GM19239 (cell line): Measurements from ENCODE around the gene ACRV1.
A peak's percentile ranks its signal among the peaks of the same experiment; 100 is the strongest.

Experiments used
- DNase-seq: peaks from one replicate; pipeline ENCODE4 v3.0.0; 2011; ENCODE audit warnings: low spot score; ENCODE audit not compliant: insufficient read length
- FAIRE-seq: peaks from 2 replicates; lab custom pipeline; 2011; peaks lifted over from hg19 to GRCh38; lab: Jason Lieb, UNC

The ACRV1 gene

DNA sequence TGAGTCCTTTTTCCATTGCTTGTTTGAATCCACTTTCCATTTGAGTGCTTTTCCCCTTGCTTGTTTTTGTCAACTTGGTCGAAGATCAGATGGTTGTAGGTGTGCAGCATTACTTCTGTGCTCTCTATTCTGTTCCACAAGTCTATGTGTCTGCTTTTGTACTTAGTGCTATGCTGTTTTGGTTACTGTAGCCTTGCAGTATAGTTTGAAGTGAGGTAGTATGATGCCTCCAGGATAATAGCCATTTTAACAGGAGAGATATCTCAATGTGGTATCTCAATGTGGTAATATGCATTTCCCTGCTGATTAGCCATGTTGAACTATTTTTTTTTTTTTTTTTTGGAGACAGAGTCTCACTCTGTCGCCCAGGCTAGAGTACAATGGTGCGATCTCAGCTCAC is 16.7 kb downstream of the ACRV1 start:
- FAIRE-seq, result no peak

DNA sequence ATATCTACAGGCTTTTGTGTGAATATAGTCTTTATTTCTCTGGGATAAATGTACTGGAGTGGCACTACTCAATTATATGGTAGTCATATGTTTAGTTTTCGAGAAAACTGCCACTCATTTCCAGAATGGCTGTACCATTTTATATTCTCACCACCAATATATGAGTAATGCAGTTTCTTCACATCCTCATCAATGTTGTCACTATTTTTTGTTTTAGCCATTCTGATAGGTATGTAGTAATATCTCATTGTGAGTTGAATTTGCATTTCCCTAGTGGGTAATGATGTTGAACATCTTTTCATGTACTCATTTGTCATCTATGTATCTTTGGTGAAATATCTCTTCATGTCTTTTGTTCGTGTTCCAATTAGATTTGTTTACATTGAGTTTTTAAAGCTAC is 18.0 kb downstream of the ACRV1 start:
- no peak for DNase-seq
- FAIRE-seq, result no peak

More for the DNA sequence above, 16.7 kb downstream of the ACRV1 start:
- DNase-seq, result no peak

DNA sequence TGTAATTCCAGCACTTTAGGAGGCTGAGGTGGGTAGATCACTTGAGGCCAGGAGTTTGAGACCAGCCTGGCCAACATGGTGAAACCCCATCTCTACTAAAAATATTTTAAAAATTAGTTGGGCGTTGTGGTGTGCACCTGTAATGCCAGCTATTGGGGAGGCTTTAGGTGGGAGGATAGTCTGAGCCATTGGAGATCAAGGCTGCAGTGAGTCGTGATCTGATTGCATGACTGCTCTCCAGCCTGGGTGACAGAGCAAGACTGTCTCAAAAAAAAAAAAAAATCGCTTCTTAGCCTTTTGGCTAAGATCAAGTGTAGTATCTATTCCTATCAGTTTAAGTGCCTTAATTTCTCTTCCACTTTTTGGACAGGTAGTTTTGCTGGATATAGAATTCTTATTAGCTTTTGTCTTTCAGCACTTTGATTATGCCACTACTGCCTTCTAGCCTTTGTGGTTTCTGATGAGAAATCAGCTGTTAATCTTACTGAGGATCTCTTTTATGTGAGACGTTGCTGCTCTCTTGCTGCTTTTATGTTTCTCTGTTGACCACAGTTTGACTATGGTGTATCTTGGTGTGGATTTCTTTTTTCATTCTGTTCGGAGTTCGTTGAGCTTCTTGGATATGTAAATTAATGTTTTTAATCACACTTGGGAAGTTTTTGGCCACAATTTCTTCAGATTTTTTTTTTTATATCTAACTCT is 31.0 kb downstream of the ACRV1 start:
- no peak for DNase-seq
- no peak for FAIRE-seq

DNA sequence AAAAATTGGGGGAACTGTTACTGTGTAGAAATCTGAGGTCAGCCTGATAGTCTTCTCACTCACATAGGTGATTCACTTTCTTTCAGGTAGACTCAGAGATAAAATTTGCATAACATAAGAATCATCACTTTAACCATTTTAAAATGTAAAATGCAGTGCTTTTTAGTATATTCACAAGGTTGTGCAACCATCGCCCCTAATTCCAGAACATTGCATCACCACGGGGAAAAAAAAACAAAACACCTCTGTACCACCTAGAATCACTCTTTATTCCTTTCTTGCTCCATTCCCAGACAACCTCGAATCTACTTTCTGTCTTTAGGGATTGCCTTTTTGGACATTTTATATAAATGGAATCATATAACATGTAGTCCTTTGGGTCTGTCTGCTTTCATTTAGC is 34.8 kb downstream of the ACRV1 start:
- FAIRE-seq, result no peak
- DNase-seq, result no peak

DNA sequence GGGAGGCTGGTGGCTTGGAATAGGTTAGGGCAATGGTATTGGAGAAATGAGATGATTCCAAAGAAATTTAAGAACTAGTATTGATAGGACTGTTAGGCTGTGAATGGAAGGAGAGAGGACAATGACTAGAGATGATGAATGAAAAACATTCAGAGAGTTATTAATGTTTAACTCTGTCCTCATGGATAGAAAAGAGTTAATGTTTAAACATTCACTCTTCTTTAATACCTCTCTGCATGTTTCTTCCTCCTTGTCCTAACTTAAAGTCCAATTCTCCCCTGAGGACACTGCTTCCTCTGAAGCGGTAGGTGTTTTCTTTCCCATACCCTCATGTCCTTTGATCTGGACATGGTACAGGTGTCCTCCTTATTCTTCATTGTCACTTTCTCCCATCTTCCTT is 42.3 kb downstream of the ACRV1 start:
- peak; percentile 4 for FAIRE-seq
- DNase-seq, result no peak

DNA sequence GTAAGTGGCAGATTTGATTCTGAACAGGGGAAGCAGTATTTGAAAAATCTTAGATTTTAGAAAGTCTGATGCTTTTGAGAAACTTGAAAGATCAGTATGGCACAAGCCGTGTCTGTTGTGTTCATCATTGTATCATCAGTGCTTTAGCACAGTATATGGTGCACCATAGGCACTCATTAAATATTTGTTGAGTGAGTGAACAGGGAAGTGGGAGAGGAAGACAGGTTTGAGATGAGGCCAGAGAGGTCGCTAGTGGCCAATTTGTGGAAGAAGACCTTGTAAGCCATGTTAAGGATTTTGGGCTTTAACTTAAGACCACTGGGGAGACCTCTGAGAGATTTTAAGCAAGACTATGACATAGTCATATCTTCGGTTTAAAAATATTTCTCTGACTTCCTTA is 42.8 kb downstream of the ACRV1 start:
- FAIRE-seq (no peak), DNase-seq (no peak)

DNA sequence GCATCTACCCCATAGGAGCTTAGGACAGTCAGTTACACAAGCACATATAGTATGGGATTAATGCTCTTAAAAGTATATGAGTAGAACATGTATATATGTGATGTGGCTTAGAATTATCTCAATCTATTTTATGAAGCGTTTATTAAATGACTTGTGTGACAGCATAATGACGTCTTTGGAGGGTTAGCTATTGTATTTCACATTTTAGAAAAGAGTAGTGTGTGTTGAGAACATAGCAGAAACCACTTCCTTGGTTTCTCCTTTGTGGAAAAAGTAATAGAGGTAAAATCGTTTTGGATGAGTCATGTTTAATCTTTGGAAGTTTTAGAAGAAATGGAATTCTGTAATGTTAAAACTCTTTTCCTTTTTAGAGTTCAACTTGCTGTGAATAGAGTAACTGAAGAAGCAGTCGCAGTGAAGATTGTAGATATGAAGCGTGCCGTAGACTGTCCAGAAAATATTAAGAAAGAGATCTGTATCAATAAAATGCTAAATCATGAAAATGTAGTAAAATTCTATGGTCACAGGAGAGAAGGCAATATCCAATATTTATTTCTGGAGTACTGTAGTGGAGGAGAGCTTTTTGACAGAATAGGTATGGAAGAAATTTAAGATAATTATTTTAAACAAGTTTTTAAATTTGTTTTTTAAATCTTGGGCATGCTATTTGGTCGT is 53.3 kb downstream of the ACRV1 start:
- DNase-seq (no peak), FAIRE-seq (no peak)

DNA sequence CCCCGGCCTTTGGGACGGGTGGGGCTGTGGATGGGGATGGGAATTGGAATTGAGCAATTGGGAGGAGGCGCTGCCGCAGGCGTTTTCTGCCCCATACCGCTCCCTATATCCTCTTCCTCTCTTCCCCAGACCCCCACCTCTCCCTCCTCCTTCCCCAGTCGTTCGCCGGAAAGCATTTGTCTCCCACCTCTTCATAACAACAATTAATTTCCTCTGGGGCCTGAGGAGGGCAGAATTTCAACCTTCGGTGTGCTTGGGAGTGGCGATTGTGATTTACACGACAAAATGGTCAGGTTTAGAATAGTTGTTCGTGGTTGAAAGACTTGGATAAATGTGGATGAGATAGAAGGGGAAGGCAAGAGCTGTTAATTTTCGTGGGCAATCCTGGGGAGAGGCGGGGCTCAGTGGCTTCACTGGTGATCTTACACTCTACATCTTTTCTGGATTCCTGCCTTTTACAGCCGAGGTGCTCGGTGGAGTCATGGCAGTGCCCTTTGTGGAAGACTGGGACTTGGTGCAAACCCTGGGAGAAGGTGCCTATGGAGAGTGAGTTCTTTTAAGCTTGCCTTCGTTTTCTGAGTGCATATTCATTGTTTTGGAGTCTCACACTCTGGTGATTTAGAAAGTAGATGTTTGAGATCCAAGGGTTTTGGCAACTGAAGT is 54.2 kb downstream of the ACRV1 start:
- peak; percentile 88 for FAIRE-seq

DNA sequence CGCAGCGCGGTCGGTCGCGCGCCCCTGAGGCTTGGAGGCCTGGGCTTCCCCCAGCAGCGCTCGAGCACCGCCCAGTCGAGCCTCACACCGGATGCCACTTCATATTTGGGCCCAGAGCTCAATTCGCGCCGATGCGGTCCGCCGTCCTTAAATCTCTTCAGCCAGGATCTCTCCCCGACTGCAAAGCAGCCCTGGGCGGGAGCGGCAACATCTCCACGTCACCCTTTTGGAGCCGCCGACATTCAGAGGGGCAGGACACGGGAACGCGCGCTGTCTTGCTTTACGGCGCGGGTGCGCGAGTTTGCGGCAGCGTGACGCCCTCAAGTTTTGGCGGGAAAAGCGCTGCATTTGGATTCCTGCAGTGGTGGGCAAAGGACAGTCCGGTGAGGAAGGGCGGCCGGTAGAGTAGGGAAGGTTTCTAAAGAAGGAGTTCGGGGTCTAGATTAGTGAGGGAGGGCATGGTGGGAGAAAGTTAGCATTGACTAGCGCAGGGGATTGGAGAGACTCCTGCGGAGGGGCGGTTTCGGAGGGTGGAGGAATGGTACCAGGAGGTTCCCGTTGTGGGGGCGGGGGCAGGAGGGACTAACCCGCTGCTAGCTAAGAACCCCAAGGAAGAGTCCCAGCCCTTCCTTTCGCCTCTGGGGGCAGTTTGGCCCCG is 54.9 kb downstream of the ACRV1 start:
- FAIRE-seq, result peak; percentile 97
- peak; percentile 61 for DNase-seq

More for the DNA sequence above, 54.2 kb downstream of the ACRV1 start:
- no peak for DNase-seq

DNA sequence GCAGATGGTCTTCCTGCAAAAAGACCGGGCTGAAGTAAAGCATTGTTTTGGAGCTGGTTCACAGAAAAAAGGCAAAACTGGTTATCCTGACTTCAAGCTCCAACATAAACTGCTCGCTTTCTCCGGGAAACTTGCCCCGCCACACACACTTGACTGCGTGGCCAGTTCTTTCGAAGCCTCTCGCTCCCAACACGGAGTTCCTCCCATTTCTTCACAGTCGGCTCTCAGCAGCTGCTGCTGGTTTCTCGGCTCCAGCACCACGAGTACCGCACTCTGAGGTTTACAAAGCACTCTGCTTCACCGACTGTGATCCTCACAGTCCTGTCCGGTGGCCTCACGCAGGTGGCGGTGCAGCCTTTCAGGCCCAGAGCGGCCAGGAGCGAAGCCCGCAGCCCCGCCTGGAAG is 55.4 kb downstream of the ACRV1 start:
- FAIRE-seq (no peak), DNase-seq (no peak)

DNA sequence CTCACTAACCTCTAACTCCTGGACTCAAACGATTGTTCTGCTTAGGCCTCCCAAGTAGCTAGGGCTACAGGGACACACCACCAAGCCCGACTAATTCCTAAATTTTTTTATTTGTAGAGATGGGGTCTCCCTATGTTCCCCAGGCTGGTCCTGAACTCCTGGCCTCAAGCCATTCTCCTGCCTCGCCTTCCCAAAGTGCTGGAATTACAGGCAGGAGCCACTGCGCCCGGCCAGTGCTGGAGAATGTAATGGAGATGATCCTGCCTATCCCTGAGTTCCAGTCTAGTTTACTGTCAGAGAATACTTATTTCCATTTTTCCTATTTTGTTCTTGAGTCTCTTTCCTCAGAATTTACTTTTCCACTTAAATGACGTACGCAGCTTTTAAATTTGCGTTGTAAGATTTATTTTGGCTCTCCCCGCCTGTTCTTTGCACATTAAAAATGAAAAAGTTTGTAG is 55.9 kb downstream of the ACRV1 start, which contains the start of gene CHEK1:
TSS of gene CHEK1 (plus strand) at position 408 of the 458 bp plus-strand sequence. CDS start 1,606 bp downstream, outside the sequence.
- FAIRE-seq (no peak), DNase-seq (no peak)

DNA sequence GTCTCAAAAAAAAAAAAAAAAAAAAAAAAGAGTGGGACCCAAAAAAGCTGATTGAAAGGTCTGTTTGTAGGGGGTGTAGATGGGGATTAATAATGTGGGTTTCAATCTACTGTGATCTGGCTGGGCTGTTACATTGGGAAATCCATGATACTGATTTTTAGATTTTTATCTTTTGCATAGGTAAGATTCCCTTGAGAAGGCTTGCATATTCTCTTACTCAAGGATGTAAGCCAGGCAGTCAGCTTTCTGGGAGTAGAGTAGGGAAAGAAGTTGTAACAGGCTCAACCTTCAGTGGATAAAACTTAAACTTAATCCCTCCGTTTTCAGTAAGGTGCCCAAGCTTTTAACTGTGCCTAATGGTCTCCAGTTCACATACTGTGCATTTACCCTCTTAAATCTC is 57.6 kb downstream of the ACRV1 start:
- DNase-seq (no peak), FAIRE-seq (no peak)

DNA sequence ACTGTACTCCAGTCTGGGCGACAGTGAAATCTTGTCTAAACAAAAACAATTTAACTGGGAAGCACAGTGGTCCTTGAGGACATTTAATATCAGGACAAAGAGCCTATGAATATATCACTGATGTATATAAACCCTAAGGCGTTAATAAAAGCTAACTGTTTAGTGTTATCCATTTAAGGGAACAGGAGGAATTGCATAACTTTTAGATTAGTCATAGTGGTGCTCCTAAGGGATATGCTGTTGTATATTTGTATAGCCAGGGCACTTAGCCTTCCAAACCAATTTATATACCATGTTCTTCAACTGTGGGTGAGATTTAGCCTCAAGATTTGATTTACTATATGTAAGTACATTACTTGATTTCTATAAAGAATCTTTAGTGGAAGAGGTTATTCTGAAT is 58.7 kb downstream of the ACRV1 start:
- DNase-seq, result no peak
- no peak for FAIRE-seq
